ENCODE results near the gene TNFRSF4.
"Not testable (repeated sequence)": the region's sequence is repeated elsewhere in the genome, so short reads cannot be mapped to it uniquely, and the experiment has no call there.

Gene TNFRSF4

GRCh38 chr1:1213345-1214265 lies at the start of gene TNFRSF4:
TNFRSF4 (minus strand) TSS chr1:1214153; CDS start chr1:1214127, 26 bp downstream.
- DNase-seq (ENCODE audit: low read depth in 3 of 3, low spot score in 1 of 3): no peak

- no peak for DNase-seq (ENCODE audit: low read depth in 3 of 3, low spot score in 1 of 3)
Measured at GRCh38 chr1:1262758-1263157, 48.8 kb upstream of the TNFRSF4 start.

GRCh38 chr1:1262071-1262470 lies 48.1 kb upstream of the TNFRSF4 start:
- DNase-seq (ENCODE audit: low read depth in 3 of 3, low spot score in 1 of 3): no peak

- no peak for DNase-seq (ENCODE audit: low read depth in 3 of 3, low spot score in 1 of 3)
Measured at GRCh38 chr1:1260843-1261560, 47.0 kb upstream of the TNFRSF4 start.

GRCh38 chr1:1259951-1260600 lies 46.1 kb upstream of the TNFRSF4 start:
- no peak for DNase-seq (ENCODE audit: low read depth in 3 of 3, low spot score in 1 of 3)

- no peak for DNase-seq (ENCODE audit: low read depth in 3 of 3, low spot score in 1 of 3)
Measured at GRCh38 chr1:1259540-1259939, 45.6 kb upstream of the TNFRSF4 start.

- no peak for DNase-seq (ENCODE audit: low read depth in 3 of 3, low spot score in 1 of 3)
Measured at GRCh38 chr1:1259119-1259488, 45.2 kb upstream of the TNFRSF4 start.

- no peak for DNase-seq (ENCODE audit: low read depth in 3 of 3, low spot score in 1 of 3)
Measured at GRCh38 chr1:1256956-1257871, 43.3 kb upstream of the TNFRSF4 start.

GRCh38 chr1:1255611-1256010 lies 41.7 kb upstream of the TNFRSF4 start:
- no peak for DNase-seq (ENCODE audit: low read depth in 3 of 3, low spot score in 1 of 3)

- no peak for DNase-seq (ENCODE audit: low read depth in 3 of 3, low spot score in 1 of 3)
Measured at GRCh38 chr1:1255078-1255477, 41.1 kb upstream of the TNFRSF4 start.

GRCh38 chr1:1254667-1254998 lies 40.7 kb upstream of the TNFRSF4 start:
- DNase-seq (ENCODE audit: low read depth in 3 of 3, low spot score in 1 of 3): no peak

- DNase-seq (ENCODE audit: low read depth in 3 of 3, low spot score in 1 of 3): no peak
Measured at GRCh38 chr1:1253972-1254666, 40.2 kb upstream of the TNFRSF4 start.

- DNase-seq (ENCODE audit: low read depth in 3 of 3, low spot score in 1 of 3): no peak
Measured at GRCh38 chr1:1253314-1253713, 39.4 kb upstream of the TNFRSF4 start.

GRCh38 chr1:1250786-1251284 lies 36.9 kb upstream of the TNFRSF4 start:
- DNase-seq (ENCODE audit: low read depth in 3 of 3, low spot score in 1 of 3): peak; percentile 31 to 54 (median 37)

- DNase-seq (ENCODE audit: low read depth in 3 of 3, low spot score in 1 of 3): not testable (repeated sequence)
Measured at GRCh38 chr1:1248009-1248913, 34.3 kb upstream of the TNFRSF4 start.

- no peak for DNase-seq (ENCODE audit: low read depth in 3 of 3, low spot score in 1 of 3)
Measured at GRCh38 chr1:1247341-1247913, 33.5 kb upstream of the TNFRSF4 start.

GRCh38 chr1:1246577-1247340 lies 32.8 kb upstream of the TNFRSF4 start, which contains the start of gene C1QTNF12:
C1QTNF12 (minus strand) TSS chr1:1246722; CDS start chr1:1246690, 32 bp downstream.
- DNase-seq (ENCODE audit: low read depth in 3 of 3, low spot score in 1 of 3): no peak
